Skin of body (tissue), 2 donors: ENCODE measurements around the gene MAP2K6. TPM values are rescaled to one million over a fixed set of nuclear protein-coding genes. Genes with fewer than 3 reads are reported as not detected.
A peak's percentile ranks its signal among the peaks of the same experiment; 100 is the strongest.

ENCODE experiments used
- DNase-seq: peaks from one replicate; lab custom pipeline; 2025; lab: John Stamatoyannopoulos, UW
- total RNA-seq: library from RNA; depleted of rRNA; stranded (reverse); fragments of >200 nt; gene quantifications from one replicate; pipeline ENCODE4 v1.2.3, GENCODE V29; 2014

MAP2K6 gene
- 8.6 TPM for total RNA-seq

GRCh38 chr17:69414408-69415274 lies at the start of gene MAP2K6:
Gene MAP2K6, plus strand, starts transcription at chr17:69414697. Its CDS starts 288 bp downstream, at chr17:69414985.
- peak; percentile 79 for DNase-seq

DNA sequence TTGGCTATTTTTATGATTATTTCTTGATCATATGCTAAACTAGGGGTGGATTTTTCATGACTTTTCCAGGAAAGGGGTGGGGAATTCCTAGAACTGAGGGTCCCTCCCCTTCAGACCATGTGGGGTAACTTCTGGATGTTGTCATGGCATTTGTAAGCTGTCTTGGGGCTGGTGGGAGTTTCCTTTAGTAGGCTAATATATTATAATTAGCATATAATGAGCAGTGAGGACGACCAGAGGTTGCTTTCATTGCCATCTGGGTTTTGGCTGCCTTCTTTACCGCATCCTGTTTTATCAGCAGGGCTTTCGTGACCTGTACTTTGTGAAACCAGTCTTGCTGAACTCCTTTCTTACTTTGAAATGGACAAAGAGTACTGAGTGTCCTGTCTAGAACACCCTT lies 47.2 kb upstream of the MAP2K6 start:
- no peak for DNase-seq

- DNase-seq: no peak
Measured at GRCh38 chr17:69373069-69373468, 41.4 kb upstream of the MAP2K6 start.

GRCh38 chr17:69375229-69375628 lies 39.3 kb upstream of the MAP2K6 start:
- no peak for DNase-seq

DNA sequence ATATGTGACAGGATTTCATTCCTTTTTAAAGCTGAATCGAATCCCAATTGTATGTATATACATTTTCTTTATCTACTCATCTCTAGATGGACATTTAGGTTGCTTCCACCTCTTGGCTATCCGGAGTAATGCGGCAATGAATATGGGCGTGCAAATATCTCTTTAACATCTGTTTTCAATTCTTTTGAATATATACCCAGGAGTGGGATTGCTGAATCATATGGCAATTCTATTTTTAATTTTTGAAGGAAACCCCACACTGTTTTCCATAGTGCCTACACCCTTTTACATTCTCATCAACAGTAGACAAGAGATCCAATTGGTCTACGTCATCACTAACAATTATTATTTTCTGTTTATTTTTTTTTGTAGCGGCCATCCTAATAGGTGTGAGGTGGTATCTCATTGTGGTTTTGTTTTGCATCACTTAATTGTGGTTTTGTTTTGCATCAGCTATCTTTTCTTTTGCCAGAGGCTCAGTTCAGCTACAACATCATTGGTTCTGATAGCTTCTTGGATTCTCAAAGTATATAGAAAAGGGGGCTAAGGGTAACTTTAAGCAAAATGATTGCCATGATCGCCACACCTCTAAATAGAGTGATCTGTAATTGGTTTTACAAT lies 25.6 kb upstream of the MAP2K6 start:
- DNase-seq: no peak

DNA sequence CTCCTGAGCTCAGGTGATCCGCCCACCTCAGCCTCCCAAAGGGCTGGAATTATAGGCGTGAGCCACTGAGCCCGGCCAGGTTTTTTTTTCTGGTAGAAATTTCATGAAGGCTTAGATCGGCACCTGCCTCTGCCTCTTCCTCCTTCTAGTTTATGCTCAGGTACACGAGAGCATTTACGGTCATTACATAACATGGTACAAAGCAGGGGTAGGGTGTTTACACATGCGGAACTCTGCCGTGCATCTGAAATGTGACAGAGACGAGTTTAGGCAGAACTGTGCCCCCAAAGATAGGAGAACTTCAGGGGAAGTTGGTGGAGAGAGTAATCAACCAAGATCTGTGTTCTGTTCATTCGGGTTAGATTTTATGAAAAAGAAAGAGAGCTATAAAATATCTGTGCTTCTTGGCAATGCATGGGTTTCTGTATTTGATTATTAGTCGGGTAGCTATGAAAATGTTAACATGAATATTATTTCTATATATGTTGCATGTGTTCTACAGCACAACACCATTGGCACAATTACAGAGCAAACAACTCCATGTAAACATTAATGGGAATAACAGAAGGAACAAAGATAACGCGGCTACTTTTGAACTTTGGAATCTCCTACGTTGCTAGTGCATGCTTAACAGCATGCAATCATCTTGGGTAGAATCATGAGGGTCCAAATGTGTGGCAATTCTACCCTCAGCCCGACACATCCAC lies 23.5 kb upstream of the MAP2K6 start:
- no peak for DNase-seq

GRCh38 chr17:69401251-69401650 lies 13.2 kb upstream of the MAP2K6 start:
- no peak for DNase-seq

- DNase-seq: no peak
Measured at GRCh38 chr17:69402052-69402451, 12.4 kb upstream of the MAP2K6 start.

- no peak for DNase-seq
Measured at GRCh38 chr17:69404399-69404798, 10.1 kb upstream of the MAP2K6 start.

DNA sequence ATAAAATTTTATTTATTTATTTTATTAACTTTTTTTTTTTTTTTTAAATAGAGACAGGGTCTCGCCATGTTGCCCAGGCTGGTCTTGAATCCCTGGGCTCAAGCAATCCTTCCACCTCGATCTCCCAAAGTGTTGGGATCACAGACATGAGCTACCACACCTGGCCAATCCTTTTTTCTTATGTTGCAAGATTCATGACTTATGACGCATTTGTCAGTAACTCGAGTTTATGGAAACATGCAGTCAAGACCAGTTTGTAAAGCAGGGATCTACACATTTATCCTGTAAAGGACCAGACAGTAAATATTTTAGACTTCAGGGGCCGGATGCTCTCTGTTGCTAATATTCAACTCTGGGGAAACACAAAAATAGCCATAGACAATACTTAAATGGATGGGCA lies 9.4 kb upstream of the MAP2K6 start:
- DNase-seq: no peak

- DNase-seq: no peak
Measured at GRCh38 chr17:69406941-69407340, 7.6 kb upstream of the MAP2K6 start.

- DNase-seq: no peak
Measured at GRCh38 chr17:69407759-69408158, 6.7 kb upstream of the MAP2K6 start.

- no peak for DNase-seq
Measured at GRCh38 chr17:69410671-69411070, 3.8 kb upstream of the MAP2K6 start.

DNA sequence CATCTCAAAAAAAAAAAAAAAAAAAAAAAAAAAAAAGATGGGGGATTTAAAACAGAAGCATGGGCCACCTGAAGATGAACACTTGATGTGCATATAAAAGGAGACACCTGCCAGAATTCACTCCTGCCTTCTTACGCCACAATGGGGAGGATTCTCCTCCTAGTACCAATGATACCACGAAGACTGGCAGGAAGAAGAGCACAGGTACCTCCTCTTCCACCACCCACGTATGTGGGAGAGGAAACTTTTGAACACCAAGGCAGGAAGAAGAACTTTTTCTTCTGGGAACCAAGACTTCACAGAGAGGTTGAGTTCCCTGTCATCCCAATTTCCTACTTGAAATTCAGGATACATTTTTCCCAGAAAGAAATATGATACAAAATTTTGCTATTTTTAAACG lies 2.7 kb upstream of the MAP2K6 start:
- no peak for DNase-seq

DNA sequence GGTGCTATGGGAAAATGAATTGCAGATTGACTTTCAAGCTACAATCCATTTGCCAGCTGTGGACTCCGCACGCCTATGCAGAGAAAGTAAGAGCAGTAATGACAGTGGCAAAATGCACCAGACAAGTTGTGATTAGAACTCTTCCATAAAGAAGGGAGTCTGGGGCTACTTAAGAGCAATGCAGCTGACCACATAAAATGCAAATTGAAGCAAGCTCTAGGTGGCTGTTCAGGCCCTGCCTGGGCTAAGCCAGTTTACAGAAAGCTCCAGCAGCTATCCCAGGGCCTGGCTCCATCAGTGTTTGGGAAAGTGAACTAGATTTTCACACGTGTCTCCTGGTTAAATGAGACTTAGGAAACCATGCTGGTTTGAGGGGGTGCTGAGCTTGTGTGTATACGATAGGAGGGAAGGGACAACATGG lies 2.2 kb upstream of the MAP2K6 start:
- no peak for DNase-seq

- no peak for DNase-seq
Measured at GRCh38 chr17:69415431-69415830, 934 bp downstream of the MAP2K6 start.

- DNase-seq: no peak
Measured at GRCh38 chr17:69417545-69418483, 3.3 kb downstream of the MAP2K6 start.

- no peak for DNase-seq
Measured at GRCh38 chr17:69418535-69418934, 4.0 kb downstream of the MAP2K6 start.

DNA sequence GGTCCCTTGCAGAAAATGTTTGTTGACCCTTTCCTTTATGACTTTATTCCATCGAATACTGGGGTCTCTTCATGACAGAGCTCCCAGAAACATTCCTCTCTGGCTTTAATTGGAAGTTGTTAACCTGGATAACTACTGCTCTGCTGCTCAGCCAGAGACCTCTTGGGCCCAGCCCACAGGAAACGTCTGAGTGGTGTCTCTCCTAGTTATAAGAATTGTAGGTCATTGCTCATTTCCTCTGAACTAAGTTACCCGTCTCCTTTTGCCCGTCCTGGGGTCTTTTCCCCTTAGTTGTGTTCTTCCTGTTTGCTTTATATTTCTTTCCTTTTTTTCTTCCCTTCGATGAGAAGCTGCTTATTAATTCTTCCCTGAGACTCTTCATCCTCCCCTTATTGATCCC lies 9.0 kb downstream of the MAP2K6 start:
- no peak for DNase-seq

DNA sequence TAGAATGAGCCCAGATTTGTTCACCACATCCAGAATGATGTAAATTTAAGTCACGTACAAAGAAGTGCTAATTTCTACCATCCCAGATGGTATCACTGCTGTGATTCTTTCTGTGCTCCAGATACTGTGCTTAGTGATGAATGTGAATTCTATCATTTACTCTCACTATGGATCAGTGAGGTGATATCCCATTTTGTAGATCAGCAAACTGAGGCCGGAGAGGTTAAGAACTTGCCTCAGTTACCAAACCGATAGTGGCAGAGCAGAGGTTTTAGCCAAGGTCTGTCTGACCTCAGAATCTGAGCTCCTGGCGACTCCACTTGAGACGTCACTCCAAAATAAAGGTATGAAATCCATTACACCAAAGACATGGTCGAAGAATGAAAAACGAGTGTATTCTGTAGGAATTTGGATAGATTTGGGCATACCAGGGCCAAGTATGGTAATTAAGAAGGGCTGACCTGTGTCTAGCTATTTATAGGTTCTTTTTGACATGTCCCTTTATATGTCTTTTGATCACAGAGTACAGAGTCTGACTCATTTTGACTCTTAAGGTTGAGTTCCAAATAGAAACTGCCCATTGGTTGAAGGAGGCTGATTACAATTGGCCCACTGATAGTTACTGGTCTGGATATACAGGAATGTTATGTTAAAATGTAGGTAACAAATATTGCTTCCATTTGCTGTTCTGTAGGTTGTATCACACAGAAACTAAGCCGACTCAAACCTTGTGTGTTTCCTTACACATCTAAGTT lies 10.0 kb downstream of the MAP2K6 start:
- no peak for DNase-seq
